ENCODE results near the gene SEC14L5. TPM values are rescaled to one million over a fixed set of nuclear protein-coding genes. Genes with fewer than 3 reads are reported as not detected.

The SEC14L5 gene
- total and polyA plus RNA-seq, 2 of the 4 experiments (the other 2 are of a cell fraction), result 0.07 TPM; not detected in 1

DNA sequence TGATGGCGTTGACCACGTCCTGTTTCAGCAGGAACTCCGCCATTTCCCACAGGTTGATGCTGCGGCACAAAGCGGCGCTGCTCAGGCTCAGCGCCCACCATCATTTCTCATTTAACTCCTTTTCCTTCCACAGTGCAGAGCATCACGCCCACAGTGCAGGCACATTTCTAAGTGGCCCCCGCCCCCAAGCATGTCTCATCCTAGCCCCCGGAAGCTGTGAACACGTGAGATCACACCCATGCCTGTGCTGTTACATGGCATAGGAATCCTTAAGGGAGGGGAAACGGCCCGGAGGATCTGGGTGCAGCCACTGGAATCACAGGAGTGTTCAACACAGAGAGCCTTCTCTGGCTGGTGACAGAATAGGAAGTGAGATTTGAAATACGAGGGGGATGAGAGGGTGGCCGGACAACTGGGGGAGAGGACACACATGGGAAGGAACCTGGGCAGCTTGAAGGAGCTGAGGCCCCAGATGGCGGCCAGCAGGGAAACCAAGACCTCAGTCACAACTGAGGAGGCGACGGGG lies 70.9 kb downstream of the SEC14L5 start:
- peaks cover 3 to 13% of the 10 kb centered on the region in 2 experiments; a peak in 2 of 4 replicates for H3K79me1 ChIP-seq (ENCODE audit: low read depth in 1 of 2, low read length in 2 of 2)
- no peak overlapping the region for H3K4me3 ChIP-seq (ENCODE audit: insufficient read depth, low read depth, low read length)
- peaks cover 5% of the 10 kb centered on the region; the same call in 1 of the 2 replicates for H3K9me1 ChIP-seq (ENCODE audit: insufficient read depth, low read length)
- H3K14ac ChIP-seq (replicated peaks; ENCODE audit: low read depth, low read length), result no peak overlapping the region
- in situ Hi-C loops (cut with MboI; ENCODE audit: low sequenced_read_pairs) (no loop called here), dilution Hi-C loops (cut with HindIII; ENCODE audit: low sequenced_read_pairs, unreplicated experiment) (no loop called here), intact Hi-C loops (cut with micrococcal nuclease) (no loop called here)
- ChIA-PET CTCF (no interaction called here), POLR2A (ENCODE audit: unreplicated experiment) (no interaction called here)
- no peak overlapping the region for H2BK120ac ChIP-seq (ENCODE audit: low read depth, low read length)
- no TSS peak for BruUV-seq (replicated peaks)
- no peak overlapping the region for H2BK20ac ChIP-seq (ENCODE audit: low read depth, low read length)
- no peak overlapping the region for H3K9ac ChIP-seq (ENCODE audit: low read depth, low read length)
- ATAC-seq (ENCODE audit: low read depth) (no peak), DNase-seq (no peak)
- H3K27me3 ChIP-seq (ENCODE audit: control insufficient read depth, insufficient read depth, low read length), result no peaks in the 10 kb centered on the region
- peaks cover 3% of the 10 kb centered on the region; the same call in 1 of the 2 replicates for H3K4me1 ChIP-seq (ENCODE audit: control insufficient read depth, insufficient read depth, low read length)
- no peak overlapping the region for H4K5ac ChIP-seq (ENCODE audit: low read depth, low read length)
- H2AK5ac ChIP-seq (ENCODE audit: low read depth, low read length), result no peak overlapping the region
- no peaks in the 10 kb centered on the region for H3K9me3 ChIP-seq (ENCODE audit: control insufficient read depth, insufficient read depth, low read length)
- no peak overlapping the region for H2AFZ ChIP-seq (replicated peaks; ENCODE audit: low read length, poor library complexity)
- no peak overlapping the region for H2AK9ac ChIP-seq (replicated peaks; ENCODE audit: low read depth, low read length, poor library complexity)
- H3K27ac ChIP-seq (ENCODE audit: insufficient read depth, low read length), result no peak overlapping the region
- TF ChIP-seq, protein P1, sequence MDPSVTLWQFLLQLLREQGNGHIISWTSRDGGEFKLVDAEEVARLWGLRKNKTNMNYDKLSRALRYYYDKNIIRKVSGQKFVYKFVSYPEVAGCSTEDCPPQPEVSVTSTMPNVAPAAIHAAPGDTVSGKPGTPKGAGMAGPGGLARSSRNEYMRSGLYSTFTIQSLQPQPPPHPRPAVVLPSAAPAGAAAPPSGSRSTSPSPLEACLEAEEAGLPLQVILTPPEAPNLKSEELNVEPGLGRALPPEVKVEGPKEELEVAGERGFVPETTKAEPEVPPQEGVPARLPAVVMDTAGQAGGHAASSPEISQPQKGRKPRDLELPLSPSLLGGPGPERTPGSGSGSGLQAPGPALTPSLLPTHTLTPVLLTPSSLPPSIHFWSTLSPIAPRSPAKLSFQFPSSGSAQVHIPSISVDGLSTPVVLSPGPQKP (IDR thresholded peaks at IDR 0.05; ENCODE audit: borderline replicate concordance, low read depth, low read length), result no peak
- TF ChIP-seq, protein P2, sequence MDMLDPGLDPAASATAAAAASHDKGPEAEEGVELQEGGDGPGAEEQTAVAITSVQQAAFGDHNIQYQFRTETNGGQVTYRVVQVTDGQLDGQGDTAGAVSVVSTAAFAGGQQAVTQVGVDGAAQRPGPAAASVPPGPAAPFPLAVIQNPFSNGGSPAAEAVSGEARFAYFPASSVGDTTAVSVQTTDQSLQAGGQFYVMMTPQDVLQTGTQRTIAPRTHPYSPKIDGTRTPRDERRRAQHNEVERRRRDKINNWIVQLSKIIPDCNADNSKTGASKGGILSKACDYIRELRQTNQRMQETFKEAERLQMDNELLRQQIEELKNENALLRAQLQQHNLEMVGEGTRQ (IDR thresholded peaks at IDR 0.05; ENCODE audit: low read depth, low read length), result no peak
- TF ChIP-seq CEBPB (IDR thresholded peaks at IDR 0.05; ENCODE audit: low read depth, low read length) (no peak), NFE2L2 (IDR thresholded peaks at IDR 0.05; ENCODE audit: low read depth, low read length) (no peak), MXI1 (IDR thresholded peaks at IDR 0.05; ENCODE audit: borderline replicate concordance, low read depth, low read length) (no peak), BHLHE40 (IDR thresholded peaks at IDR 0.05; ENCODE audit: low read depth, low read length) (no peak), MAFK (IDR thresholded peaks at IDR 0.05; ENCODE audit: low read depth, low read length) (no peak), MAZ (IDR thresholded peaks at IDR 0.05; ENCODE audit: borderline replicate concordance, low read depth, low read length) (no peak), RCOR1 (IDR thresholded peaks at IDR 0.05; ENCODE audit: insufficient replicate concordance, low read length) (no peak), FOS (IDR thresholded peaks at IDR 0.05; ENCODE audit: low read depth, low read length) (no peak), RFX5 (IDR thresholded peaks at IDR 0.05; ENCODE audit: low read depth, low read length) (no peak), POLR2A (IDR thresholded peaks at IDR 0.05; ENCODE audit: low read depth, low read length) (no peak), SMC3 (IDR thresholded peaks at IDR 0.05; ENCODE audit: low read depth, low read length) (no peak), CHD1 (IDR thresholded peaks at IDR 0.05; ENCODE audit: low read depth, low read length) (no peak), RAD21 (IDR thresholded peaks at IDR 0.05; ENCODE audit: low read length) (no peak)
- TF ChIP-seq, protein P3, sequence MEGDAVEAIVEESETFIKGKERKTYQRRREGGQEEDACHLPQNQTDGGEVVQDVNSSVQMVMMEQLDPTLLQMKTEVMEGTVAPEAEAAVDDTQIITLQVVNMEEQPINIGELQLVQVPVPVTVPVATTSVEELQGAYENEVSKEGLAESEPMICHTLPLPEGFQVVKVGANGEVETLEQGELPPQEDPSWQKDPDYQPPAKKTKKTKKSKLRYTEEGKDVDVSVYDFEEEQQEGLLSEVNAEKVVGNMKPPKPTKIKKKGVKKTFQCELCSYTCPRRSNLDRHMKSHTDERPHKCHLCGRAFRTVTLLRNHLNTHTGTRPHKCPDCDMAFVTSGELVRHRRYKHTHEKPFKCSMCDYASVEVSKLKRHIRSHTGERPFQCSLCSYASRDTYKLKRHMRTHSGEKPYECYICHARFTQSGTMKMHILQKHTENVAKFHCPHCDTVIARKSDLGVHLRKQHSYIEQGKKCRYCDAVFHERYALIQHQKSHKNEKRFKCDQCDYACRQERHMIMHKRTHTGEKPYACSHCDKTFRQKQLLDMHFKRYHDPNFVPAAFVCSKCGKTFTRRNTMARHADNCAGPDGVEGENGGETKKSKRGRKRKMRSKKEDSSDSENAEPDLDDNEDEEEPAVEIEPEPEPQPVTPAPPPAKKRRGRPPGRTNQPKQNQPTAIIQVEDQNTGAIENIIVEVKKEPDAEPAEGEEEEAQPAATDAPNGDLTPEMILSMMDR (conservative IDR thresholded peaks at IDR 0.05; ENCODE audit: low read depth, low read length), result no peak
- WGBS, 2 experiments (ENCODE audit: extremely low coverage in 2 of 2, insufficient read length in 1 of 2), result 100% methylated on average over 7 of the region's 18 CpGs; no CpG with 5 or more reads in 1 of the 2 experiments
- no peak overlapping the region for H4K8ac ChIP-seq (ENCODE audit: low read depth in 2 of 2, low read length in 2 of 2)
- no peak overlapping the region for H3K4ac ChIP-seq (ENCODE audit: low read depth, low read length)
- H3K18ac ChIP-seq (ENCODE audit: low read depth, low read length), result no peak overlapping the region
- no peak overlapping the region for H3K56ac ChIP-seq (ENCODE audit: extremely low read depth, insufficient read depth, low read length)
- 0 out of 2 replicates have a peak, but pooled peaks cover 1% of the 10 kb centered on the region for H3K36me3 ChIP-seq (ENCODE audit: control insufficient read depth, insufficient read depth, low read length)
- H4K20me1 ChIP-seq (ENCODE audit: insufficient read depth, low read length), result no peaks in the 10 kb centered on the region
- no peak overlapping the region for H3K23ac ChIP-seq (ENCODE audit: low read depth, low read length)
- no peak overlapping the region for H3K4me2 ChIP-seq (ENCODE audit: low read depth, low read length)
- no peak overlapping the region for H2BK5ac ChIP-seq (ENCODE audit: low read depth, low read length, poor library complexity, severe bottlenecking)
- no peak overlapping the region for H4K91ac ChIP-seq (ENCODE audit: insufficient read depth, low read depth, low read length)
- H2BK15ac ChIP-seq (ENCODE audit: low read depth, low read length), result no peak overlapping the region
